Panc1 (cell line): Measurements from ENCODE around the gene CCHCR1.

Experiments
- CTCF ChIP-seq: fragments of 450-650 bp; IDR thresholded peaks from 2 replicates; pipeline ENCODE4 v1.5.1; 2017; ENCODE audit warnings: mild to moderate bottlenecking
- POLR2AphosphoS5 ChIP-seq: IDR thresholded peaks from 2 replicates; pipeline ENCODE4 v1.6.1; 2012; ENCODE audit warnings: mild to moderate bottlenecking, low read depth, low read length, moderate library complexity
- REST ChIP-seq, 2 experiments: IDR thresholded peaks; 2 replicates each; pipeline ENCODE4 v1.6.1; 2011 to 2012; ENCODE audit warnings: low read depth in 2 of 2, control low read depth in 1 of 2, low read length in 1 of 2, mild to moderate bottlenecking in 1 of 2, moderate library complexity in 1 of 2; ENCODE audit not compliant: insufficient read depth in 1 of 2
- SIN3A ChIP-seq: IDR thresholded peaks from 2 replicates; pipeline ENCODE4 v1.6.1; 2012; ENCODE audit warnings: low read depth, mild to moderate bottlenecking, low read length, moderate library complexity, borderline replicate concordance; ENCODE audit not compliant: insufficient read depth
- TCF7L2 ChIP-seq: IDR thresholded peaks from 2 replicates; pipeline ENCODE4 v1.6.1; 2011; ENCODE audit warnings: mild to moderate bottlenecking, low read depth, low read length, inconsistent platforms

DNA sequence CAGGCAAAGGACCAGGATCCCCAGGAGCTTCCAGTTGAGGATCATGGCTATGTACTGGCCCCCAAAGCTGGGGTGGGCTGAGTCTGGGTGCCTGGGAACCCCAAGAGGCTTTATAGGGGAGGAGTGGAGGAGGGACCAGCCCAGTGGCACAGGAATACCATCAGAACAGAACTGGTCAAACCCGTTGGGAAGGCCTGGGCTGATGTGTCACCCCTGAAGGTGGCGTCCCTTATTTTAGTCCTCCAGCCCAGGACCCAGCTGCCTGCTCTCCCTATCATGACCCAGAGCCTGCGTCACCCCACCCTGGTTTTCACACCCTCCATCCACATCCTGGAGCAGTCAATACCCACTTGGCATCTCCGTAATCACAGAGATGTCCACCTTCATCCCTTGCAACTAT, 18.6 kb downstream of the CCHCR1 start, which contains the start of gene PSORS1C2:
- TF ChIP-seq CTCF (no peak), REST (IDR thresholded peaks at IDR 0.05; ENCODE audit: insufficient read depth in 1 of 2, low read depth in 2 of 2, low read length in 1 of 2) (no peak), SIN3A (no peak), POLR2AphosphoS5 (no peak), TCF7L2 (no peak)
